Liver (tissue), 9 donors: ENCODE data around the gene DNAAF5. TPM values are rescaled to one million over a fixed set of nuclear protein-coding genes. Genes with fewer than 3 reads are reported as not detected.

Experiments used
- DNase-seq: peaks from one replicate; pipeline ENCODE4 v3.0.0-alpha.2; 2017; ENCODE audit warnings: low spot score
- H3K27ac ChIP-seq, 2 donors: one replicate each; pipeline ENCODE4 v1.7.0; 2013; ENCODE audit warnings: inconsistent platforms in 2 of 2, low read length in 2 of 2, control low read depth in 1 of 2, low read depth in 1 of 2, mild to moderate bottlenecking in 1 of 2
- H3K27me3 ChIP-seq, 4 donors: one replicate each; pipeline versions ENCODE4 v1.6.1 to v1.7.0; 2013; ENCODE audit warnings: low read length in 3 of 4, inconsistent platforms in 1 of 4, mild to moderate bottlenecking in 1 of 4, moderate library complexity in 1 of 4; ENCODE audit not compliant: control insufficient read depth in 4 of 4, insufficient read depth in 4 of 4
- H3K36me3 ChIP-seq, 4 donors: one replicate each; pipeline versions ENCODE4 v1.6.1 to v1.7.0; 2013; ENCODE audit warnings: low read length in 3 of 4, mild to moderate bottlenecking in 3 of 4, low read depth in 1 of 4, moderate library complexity in 1 of 4; ENCODE audit not compliant: control insufficient read depth in 4 of 4, insufficient read depth in 3 of 4
- H3K4me1 ChIP-seq, 4 donors: one replicate each; pipeline versions ENCODE4 v1.6.1 to v1.7.0; 2013; ENCODE audit warnings: low read length in 3 of 4, mild to moderate bottlenecking in 3 of 4, moderate library complexity in 1 of 4; ENCODE audit not compliant: control insufficient read depth in 4 of 4, insufficient read depth in 4 of 4
- H3K4me3 ChIP-seq, 3 donors: one replicate each; pipeline versions ENCODE4 v1.6.1 to v1.7.0; 2013; ENCODE audit warnings: low read length in 3 of 3, control low read depth in 1 of 3, low read depth in 1 of 3, mild to moderate bottlenecking in 1 of 3
- H3K9ac ChIP-seq, 2 donors: one replicate each; pipeline ENCODE4 v1.7.0; 2013; ENCODE audit warnings: low read length in 2 of 2, mild to moderate bottlenecking in 2 of 2, moderate library complexity in 2 of 2, control low read depth in 1 of 2, low read depth in 1 of 2
- H3K9me3 ChIP-seq, 4 donors: one replicate each; pipeline versions ENCODE4 v1.6.1 to v1.7.0; 2013; ENCODE audit warnings: low read length in 3 of 4; ENCODE audit not compliant: control insufficient read depth in 4 of 4
- ATF3 ChIP-seq: IDR thresholded peaks from 2 replicates; pipeline ENCODE4 v1.6.1; 2016; ENCODE audit warnings: antibody characterized with exemption
- EGR1 ChIP-seq, 2 donors: IDR thresholded peaks; 2 replicates each; pipeline ENCODE4 v1.6.1; 2016 to 2018; ENCODE audit warnings: antibody characterized with exemption in 2 of 2, low read depth in 2 of 2
- FOXA1 ChIP-seq: IDR thresholded peaks from 2 replicates; pipeline ENCODE4 v1.6.1; 2016; ENCODE audit warnings: antibody characterized with exemption
- FOXA2 ChIP-seq: IDR thresholded peaks from 2 replicates; pipeline ENCODE4 v1.6.1; 2016; ENCODE audit warnings: antibody characterized with exemption
- GABPA ChIP-seq, 2 donors: IDR thresholded peaks in 1 of 2; conservative IDR thresholded peaks in 1 of 2; 2 replicates each; pipeline ENCODE4 v1.6.1; 2016; ENCODE audit warnings: antibody characterized with exemption in 2 of 2, mild to moderate bottlenecking in 1 of 2, moderate library complexity in 1 of 2
- HNF4A ChIP-seq, 2 donors: conservative IDR thresholded peaks; 2 replicates each; pipeline ENCODE4 v1.6.1; 2016; ENCODE audit warnings: antibody characterized with exemption in 2 of 2, mild to moderate bottlenecking in 2 of 2
- JUND ChIP-seq, 2 donors: IDR thresholded peaks; 2 replicates each; pipeline ENCODE4 v1.6.1; 2016; ENCODE audit warnings: antibody characterized with exemption in 2 of 2
- MAX ChIP-seq: IDR thresholded peaks from 2 replicates; pipeline ENCODE4 v1.6.1; 2016; ENCODE audit warnings: antibody characterized with exemption
- NR2F2 ChIP-seq: IDR thresholded peaks from 2 replicates; pipeline ENCODE4 v1.6.1; 2016; ENCODE audit warnings: antibody characterized with exemption
- RAD21 ChIP-seq, 2 donors: IDR thresholded peaks; 2 replicates each; pipeline ENCODE4 v1.6.1; 2016; ENCODE audit warnings: antibody characterized with exemption in 2 of 2, mild to moderate bottlenecking in 2 of 2
- REST ChIP-seq: IDR thresholded peaks from 2 replicates; pipeline ENCODE4 v1.6.1; 2016; ENCODE audit warnings: antibody characterized with exemption, mild to moderate bottlenecking
- RXRA ChIP-seq, 2 donors: IDR thresholded peaks; 2 replicates each; pipeline ENCODE4 v1.6.1; 2017 to 2018; ENCODE audit warnings: antibody characterized with exemption in 2 of 2, mild to moderate bottlenecking in 1 of 2
- SP1 ChIP-seq: IDR thresholded peaks from 2 replicates; pipeline ENCODE4 v1.6.1; 2018; ENCODE audit warnings: antibody characterized with exemption, mild to moderate bottlenecking
- TAF1 ChIP-seq: conservative IDR thresholded peaks from 2 replicates; pipeline ENCODE4 v1.6.1; 2016; ENCODE audit warnings: antibody characterized with exemption, mild to moderate bottlenecking
- YY1 ChIP-seq: IDR thresholded peaks from 2 replicates; pipeline ENCODE4 v1.6.1; 2016; ENCODE audit warnings: antibody characterized with exemption, mild to moderate bottlenecking
- ZBTB33 ChIP-seq: IDR thresholded peaks from 2 replicates; pipeline ENCODE4 v1.6.1; 2016; ENCODE audit warnings: antibody characterized with exemption
- WGBS: extraction: QIAGEN DNeasy Blood & Tissue Kit; methylation state at CpG from one replicate; pipeline ENCODE4 v1.1.7; 2013; 5-methylcytosine and 5-hydroxymethylcytosine counted together
- polyA plus RNA-seq, 2 donors: library from polyadenylated mRNA; stranded (reverse) in 1 of 2; unstranded in 1 of 2; fragments of 200-250 nt in 1 of 2; fragments of >200 nt in 1 of 2; fragmentation: Nextera tagmentation in 1 of 2; extraction: Ambion mirVana in 1 of 2; gene quantifications; one replicate each; pipeline versions ENCODE4 v1.2.1 to v1.2.3, GENCODE V29; 2013 to 2015
- total RNA-seq, 2 donors: library from RNA; depleted of rRNA; stranded (reverse); fragments of >200 nt; gene quantifications; one replicate each; pipeline ENCODE4 v1.2.3, GENCODE V29; 2014
- donor health status: healthy.
- donor health status: healthy.
- donor health status: healthy.
- donor health status: healthy.
- donor health status: healthy.

DNAAF5 gene
- total and polyA plus RNA-seq, 4 donors, result 3.1 to 11.1 (median 9.5) TPM

GRCh38 chr7:690478-691360, 35.8 kb upstream of the DNAAF5 start:
- peaks cover 0 to 2% (median 0%) of the 10 kb centered on the region in 4 donors for H3K36me3 ChIP-seq
- no peaks in the 10 kb centered on the region for H3K4me1 ChIP-seq
- no peak overlapping the region for H3K9ac ChIP-seq
- no peak overlapping the region for H3K27ac ChIP-seq
- H3K9me3 ChIP-seq, result peaks cover 7 to 13% (median 8%) of the 10 kb centered on the region in 4 donors
- TF ChIP-seq HNF4A (conservative IDR thresholded peaks at IDR 0.05) (no peak), FOXA2 (no peak), REST (no peak), JUND (IDR thresholded peaks at IDR 0.05) (no peak), NR2F2 (no peak), GABPA (IDR thresholded peaks at IDR 0.05 in 1 of 2, conservative IDR thresholded peaks at IDR 0.05 in 1 of 2) (no peak), EGR1 (IDR thresholded peaks at IDR 0.05; ENCODE audit: low read depth in 2 of 2) (no peak), YY1 (no peak), RXRA (IDR thresholded peaks at IDR 0.05) (no peak), TAF1 (no peak), ATF3 (no peak), RAD21 (IDR thresholded peaks at IDR 0.05) (no peak), FOXA1 (no peak), ZBTB33 (no peak), MAX (no peak)
- no peak overlapping the region for H3K4me3 ChIP-seq
- DNase-seq, result no peak
- WGBS, result 97% methylated on average over 27 of the region's 27 CpGs
- no peaks in the 10 kb centered on the region for H3K27me3 ChIP-seq

- Histone ChIP-seq H3K9ac (no peak overlapping the region), H3K27ac (no peak overlapping the region), H3K27me3 (no peaks in the 10 kb centered on the region), H3K9me3 (peaks cover 7 to 10% (median 8%) of the 10 kb centered on the region in 4 donors), H3K36me3 (peaks cover 0 to 2% (median 0%) of the 10 kb centered on the region in 4 donors), H3K4me1 (no peaks in the 10 kb centered on the region), H3K4me3 (no peak overlapping the region)
- no peak for DNase-seq
- WGBS, result 97% methylated on average over 25 of the region's 25 CpGs
- TF ChIP-seq JUND (IDR thresholded peaks at IDR 0.05) (no peak), FOXA2 (no peak), RXRA (IDR thresholded peaks at IDR 0.05) (no peak), REST (no peak), ATF3 (no peak), NR2F2 (no peak), GABPA (IDR thresholded peaks at IDR 0.05 in 1 of 2, conservative IDR thresholded peaks at IDR 0.05 in 1 of 2) (no peak), SP1 (no peak), RAD21 (IDR thresholded peaks at IDR 0.05) (no peak), FOXA1 (no peak), MAX (no peak)
Measured at GRCh38 chr7:691361-692045, 35.0 kb upstream of the DNAAF5 start.
